Bronchus fibroblast of lung (primary cell): ENCODE measurements around the gene KCNK4. TPM values are rescaled to one million over a fixed set of nuclear protein-coding genes. Genes with fewer than 3 reads are reported as not detected.

ENCODE experiments used
- total RNA-seq: library from RNA; depleted of rRNA; stranded (reverse); fragments of >200 nt; gene quantifications from 2 replicates; pipeline ENCODE4 v1.2.3, GENCODE V29; 2015

KCNK4 gene
- not detected in 2 replicates for total RNA-seq

DNA sequence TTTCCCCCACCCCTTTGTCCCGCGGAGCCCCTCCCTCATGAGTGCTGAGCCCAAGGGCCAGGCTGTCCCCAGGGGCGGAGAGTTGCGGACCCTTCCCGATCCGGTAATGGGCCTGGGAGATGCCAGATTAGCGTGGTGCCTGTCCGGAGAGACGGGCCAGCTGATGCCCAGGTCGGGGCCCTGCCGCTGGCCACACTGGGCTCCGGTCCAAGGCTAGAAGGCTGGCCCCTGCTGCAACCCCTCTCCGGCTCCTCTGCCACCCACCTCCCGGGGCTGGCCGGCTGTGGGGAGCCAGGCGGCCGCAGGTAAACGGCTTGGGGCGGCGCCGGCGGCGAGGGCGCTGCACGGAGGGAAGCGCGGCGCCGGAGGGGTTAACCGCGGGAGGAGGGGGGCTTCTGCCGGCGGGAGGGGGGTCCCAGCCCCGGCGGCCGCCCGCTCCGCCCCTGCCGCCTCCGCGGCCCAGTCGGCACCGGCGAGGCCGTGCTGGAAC is at the start of gene KCNK4:
TSS of gene KCNK4 (plus strand) at position 41 of the 490 bp plus-strand sequence. CDS start 1,717 bp downstream, outside the sequence.

DNA sequence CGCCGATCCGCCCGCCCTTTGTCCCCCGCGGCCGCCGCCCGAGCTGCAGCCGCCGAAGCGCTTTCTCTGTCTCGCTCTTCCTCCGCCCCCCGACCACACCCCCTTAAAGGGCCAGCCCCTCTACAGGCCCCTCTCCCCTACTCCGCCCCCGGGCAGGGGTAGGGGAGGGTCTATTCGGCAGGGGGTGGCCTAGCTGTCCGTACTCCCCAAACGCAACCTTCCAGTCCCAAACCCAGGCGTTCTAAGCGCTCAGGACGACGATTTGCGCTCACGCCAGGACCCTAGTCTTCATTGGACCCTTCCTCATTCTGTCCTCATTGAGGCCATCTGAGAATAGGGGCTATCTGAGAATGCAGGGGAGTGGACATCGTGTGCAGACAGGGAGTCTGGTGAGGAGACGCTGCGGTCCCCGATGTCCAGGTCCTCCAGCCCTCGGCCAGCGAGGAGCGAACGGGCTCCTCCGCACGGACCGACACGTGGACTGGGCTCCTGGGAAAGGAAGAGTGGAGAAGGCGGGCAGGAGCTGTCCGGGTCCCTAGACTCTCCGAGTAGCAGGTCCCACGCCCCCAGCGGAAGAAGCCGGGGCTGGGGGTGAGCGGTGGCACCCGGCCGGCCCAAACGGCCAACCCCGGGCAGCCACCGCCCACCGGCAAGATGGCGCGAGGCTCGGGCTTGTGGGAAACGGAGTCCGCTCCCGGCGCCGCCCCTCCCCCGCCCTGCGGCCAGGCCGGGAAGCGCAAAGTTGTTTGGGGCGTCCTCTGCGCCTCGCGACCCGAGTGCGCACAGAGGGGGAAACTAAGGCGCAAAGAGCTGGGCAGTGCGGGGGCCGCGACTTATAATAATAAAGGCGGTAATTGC is 44.0 kb upstream of the KCNK4 start, which contains the start of gene PPP1R14B:
TSS of gene PPP1R14B (minus strand) at position 73 of the 858 bp plus-strand sequence. CDS start 270 bp downstream, outside the sequence.

DNA sequence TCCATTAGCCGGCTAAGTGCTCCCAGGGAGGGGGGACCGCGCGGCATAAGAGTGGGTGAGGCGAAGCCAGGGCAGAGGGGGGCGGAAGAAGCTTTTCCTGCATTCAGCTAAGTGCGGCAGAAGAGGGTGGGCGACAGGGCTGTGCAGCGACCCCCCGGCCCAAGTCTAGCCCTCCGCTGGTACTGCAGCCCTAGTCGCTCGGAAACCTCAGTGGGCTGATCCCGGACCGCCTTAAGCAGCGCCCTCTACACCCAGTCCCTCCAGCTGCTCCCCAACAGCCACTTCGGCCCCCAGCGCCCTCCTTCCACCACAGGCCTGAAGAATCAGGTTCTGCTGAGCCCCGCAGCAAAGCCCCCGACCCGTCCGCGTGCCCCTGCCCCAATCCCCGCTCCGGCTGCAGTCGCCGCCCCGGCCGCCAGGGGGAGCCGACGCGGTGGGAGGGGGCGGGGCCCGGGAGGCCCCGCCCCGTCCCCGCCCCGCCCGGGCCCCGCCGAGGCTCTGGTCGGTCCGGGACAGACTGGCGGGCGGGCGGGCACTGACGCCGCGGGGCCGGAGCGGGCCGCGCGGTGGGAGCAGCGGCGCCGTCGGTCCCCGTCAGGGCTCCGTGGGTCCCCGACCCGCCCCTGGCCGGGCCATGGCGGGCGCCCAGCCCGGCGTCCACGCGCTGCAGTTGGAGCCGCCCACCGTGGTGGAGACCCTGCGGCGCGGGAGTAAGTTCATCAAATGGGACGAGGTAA is 39.9 kb upstream of the KCNK4 start, which contains the start of gene PLCB3:
TSS of gene PLCB3 (plus strand) at position 515 of the 737 bp plus-strand sequence. CDS start at position 635, 120 bp downstream.

DNA sequence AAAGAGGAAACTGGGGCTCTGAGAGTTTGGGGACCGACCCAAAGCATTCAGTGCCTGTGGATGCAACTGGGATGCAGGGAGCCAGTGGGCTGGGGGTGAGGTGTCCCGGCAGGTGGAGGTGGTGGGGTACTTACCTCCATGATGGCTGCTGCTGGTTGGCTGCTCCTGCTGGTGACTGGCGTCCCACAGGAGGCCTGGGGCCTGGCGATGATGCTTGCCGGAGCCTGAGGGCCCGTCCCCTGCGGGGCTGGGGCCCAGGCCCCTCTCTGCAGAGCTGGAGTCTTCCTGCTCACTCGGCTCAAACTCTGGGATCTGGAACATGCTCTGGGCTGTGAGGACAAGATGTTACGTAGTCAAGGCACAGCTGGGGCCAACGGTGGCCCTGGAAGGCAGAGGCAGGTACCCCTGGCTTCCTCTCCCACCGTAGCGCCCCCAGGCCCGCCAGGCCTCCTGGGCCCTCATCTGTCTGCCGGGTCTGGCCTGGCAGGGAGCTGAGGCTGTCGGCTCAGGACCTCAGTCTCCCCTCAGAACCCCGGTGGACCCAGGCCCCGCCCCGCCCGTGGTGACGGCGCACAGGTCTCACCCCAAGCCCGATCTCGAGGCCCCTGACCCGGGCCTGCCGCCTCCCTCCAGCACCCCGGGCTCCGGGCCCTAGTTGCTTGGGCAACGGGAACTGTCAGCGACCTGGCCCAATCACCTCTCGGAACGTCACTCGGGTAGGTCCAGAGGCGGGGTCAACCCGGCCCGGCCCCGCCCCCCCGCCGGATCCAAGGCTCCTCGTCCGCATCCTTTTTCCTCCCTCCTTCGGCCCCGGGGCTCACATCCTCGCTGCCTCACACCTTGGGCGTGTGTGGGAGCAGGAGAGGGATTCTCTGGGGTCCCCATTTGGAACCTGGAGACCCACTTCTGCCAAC is 6.8 kb upstream of the KCNK4 start, which contains the start of gene BAD:
TSS of gene BAD (minus strand) at position 618 of the 914 bp plus-strand sequence. CDS start at position 321, 297 bp downstream.

DNA sequence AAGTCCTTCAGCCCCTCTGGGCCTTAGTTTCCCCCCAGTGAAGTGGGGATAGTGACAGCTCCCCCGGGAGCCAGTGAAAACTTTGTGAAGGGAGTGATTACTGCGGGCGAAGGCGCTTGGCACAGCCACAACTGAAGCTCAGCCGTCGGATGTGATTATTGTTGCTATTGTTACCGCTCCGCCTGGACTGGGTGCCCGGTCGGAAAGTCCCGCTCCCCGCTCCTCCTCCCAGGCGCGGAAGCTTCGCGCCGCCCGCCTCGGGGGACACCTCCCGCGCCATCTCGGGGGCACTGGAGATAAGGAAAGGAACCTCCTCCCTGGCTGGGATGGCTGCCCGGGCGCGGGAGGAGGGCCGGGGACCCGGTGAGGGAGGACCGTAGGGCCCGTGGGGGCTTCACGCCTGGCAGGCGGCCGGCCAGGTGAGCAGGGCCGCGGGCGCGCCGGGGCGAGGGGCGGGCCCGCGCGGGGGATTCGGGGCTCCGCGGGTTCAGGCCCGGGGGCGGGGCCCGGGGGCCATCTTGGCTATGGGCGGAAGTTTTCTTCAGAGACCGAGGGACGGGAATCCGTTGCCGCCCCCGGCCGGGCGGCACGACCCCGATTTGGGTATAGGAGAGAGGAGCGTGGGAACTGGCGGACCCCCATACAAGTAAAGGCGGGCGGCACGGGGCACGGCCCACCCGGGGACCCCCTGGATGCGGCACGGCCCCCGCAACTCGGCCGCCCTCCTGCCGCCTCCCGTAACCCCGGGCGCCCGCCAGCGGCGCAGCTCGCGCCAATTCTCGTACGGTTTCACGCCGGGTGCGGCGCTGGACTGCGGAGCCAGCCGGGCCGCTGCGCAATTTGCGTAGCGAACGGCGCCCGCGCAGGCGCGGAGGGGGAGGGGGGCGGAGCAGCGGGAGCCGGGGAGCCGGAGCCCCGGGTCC is 5.9 kb upstream of the KCNK4 start, which contains the start of gene GPR137:
TSS of gene GPR137 (plus strand) at position 887 of the 923 bp plus-strand sequence. CDS start 677 bp downstream, outside the sequence.

DNA sequence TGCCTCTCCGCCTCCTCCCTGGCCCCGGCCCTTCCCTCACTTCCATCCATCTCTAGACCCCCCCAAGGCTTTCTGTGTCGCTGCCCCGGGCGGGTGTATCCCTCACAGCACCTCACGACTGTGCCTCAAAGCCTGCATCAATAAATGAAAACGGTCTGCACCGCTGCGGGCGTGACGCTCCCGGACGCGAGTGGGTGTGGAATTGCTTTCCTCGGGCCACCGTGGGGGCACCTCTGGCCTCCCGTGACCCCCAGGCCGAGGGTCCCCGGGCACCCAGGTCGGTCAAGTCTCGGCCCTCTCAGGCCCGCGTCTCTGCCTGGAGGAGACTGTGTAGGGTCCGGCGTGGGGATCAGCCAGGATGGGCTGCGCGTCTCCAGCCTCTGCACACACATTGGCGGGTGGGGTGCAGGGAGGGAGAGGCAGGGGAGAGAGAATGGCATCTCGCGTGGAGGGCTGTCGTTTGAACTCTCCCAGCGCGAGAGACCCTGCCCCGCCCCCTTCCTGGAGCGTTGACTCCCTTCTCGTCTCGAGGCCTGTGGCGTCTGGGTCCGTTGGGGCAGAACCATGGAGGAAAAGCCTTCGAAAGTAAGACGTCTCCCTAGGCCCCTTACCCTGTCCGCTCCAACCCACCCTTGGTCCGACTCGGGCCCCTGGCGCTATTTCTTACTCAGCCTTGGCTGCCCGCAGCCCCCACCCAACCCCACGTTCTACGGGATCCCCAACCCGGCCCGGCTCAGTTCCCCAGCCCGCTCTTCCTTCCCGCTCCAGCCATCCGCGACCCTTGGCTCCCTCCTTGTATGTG is 8.9 kb downstream of the KCNK4 start, which contains the start of gene CATSPERZ:
TSS of gene CATSPERZ (plus strand) at position 512 of the 802 bp plus-strand sequence. CDS start at position 565, 53 bp downstream.

DNA sequence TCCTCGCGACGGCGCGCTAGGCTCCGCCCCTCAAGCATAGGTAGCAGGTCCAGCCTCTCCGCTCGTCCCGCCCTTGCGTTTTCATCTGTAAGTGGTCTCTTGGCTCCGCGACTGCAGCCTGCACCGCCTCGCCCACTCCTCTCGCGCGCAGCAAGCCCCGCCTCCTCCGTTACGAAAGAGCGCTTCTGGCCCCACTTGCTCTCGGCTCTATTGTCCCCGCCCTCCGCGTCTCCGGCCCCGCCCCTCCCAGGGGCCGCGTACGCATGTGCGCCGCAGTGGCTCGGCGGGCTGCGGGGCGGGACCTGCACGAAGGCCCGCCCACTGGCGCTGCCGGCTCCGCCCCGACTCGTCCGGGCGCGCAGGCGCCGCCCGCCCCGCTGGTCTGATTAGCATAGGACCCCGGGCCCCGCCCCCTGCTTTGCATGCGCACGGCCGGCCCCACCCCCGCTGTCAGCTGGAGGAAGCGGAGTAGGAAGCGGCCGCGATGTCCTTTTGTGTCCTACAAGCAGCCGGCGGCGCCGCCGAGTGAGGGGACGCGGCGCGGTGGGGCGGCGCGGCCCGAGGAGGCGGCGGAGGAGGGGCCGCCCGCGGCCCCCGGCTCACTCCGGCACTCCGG is 14.1 kb downstream of the KCNK4 start, which contains the start of gene ESRRA:
TSS of gene ESRRA (plus strand) at position 450 of the 616 bp plus-strand sequence. CDS start 1,656 bp downstream, outside the sequence.

DNA sequence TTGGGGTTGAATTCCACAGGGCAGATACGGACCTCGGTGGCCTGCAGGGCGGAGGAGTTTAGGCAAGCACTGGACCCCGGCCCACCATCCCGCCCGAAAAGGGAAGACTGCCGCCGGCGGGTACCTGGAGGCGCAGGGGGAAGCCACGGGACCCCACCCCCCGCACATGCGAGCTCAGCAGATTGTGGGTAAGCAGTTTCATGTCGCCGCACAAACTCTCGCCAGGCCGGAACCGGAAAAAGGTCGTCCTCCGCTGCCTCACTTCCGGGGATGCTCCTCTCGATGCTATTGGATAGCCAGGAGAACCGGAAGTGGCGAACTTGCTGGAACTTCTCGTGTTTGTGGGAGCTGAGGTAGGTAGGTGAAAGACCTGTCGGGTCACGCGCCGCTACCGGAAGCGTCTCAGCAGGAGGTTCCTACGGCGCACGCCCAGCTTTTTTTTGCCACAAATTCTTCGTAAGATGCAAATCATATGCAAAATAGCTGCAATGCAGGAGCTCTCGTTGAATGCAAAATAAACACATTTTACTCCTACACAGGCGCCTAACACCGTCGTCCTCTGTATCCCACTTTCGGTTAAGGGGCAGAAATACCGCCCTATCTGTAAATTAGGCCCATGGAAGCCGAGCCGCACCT is 26.3 kb downstream of the KCNK4 start, which contains the start of gene TRMT112:
TSS of gene TRMT112 (minus strand) at position 235 of the 636 bp plus-strand sequence. CDS start at position 202, 33 bp downstream.

DNA sequence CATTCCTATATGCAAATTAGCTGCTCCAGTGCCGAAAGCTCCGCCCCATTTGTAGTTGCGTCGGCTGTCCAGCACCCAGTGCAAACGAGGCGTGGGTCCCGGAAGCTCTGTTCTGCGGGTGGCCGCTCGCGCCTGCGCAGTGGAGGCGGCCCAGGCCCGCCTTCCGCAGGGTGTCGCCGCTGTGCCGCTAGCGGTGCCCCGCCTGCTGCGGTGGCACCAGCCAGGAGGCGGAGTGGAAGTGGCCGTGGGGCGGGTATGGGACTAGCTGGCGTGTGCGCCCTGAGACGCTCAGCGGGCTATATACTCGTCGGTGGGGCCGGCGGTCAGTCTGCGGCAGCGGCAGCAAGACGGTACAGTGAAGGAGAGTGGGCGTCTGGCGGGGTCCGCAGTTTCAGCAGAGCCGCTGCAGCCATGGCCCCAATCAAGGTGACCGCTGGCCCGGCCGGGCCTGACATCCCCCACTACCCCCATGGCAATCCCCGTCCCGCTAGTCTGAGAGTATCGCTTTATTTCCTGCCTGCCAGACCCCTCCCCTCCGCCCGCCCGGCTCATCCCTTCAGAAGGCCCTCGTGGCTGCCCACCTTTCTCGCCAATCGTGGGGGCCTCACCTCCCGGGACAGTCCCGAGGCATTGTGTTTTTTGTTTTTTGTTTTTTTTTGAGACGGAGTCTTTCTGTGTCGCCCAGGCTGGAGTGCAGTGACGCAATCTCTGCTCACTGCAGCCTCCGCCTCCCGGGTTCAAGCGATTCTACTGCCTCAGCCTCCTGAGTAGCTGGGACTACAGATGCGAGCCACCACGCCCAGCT is 27.1 kb downstream of the KCNK4 start, which contains the start of gene PRDX5:
TSS of gene PRDX5 (plus strand) at position 161 of the 805 bp plus-strand sequence. CDS start at position 256, 95 bp downstream.

DNA sequence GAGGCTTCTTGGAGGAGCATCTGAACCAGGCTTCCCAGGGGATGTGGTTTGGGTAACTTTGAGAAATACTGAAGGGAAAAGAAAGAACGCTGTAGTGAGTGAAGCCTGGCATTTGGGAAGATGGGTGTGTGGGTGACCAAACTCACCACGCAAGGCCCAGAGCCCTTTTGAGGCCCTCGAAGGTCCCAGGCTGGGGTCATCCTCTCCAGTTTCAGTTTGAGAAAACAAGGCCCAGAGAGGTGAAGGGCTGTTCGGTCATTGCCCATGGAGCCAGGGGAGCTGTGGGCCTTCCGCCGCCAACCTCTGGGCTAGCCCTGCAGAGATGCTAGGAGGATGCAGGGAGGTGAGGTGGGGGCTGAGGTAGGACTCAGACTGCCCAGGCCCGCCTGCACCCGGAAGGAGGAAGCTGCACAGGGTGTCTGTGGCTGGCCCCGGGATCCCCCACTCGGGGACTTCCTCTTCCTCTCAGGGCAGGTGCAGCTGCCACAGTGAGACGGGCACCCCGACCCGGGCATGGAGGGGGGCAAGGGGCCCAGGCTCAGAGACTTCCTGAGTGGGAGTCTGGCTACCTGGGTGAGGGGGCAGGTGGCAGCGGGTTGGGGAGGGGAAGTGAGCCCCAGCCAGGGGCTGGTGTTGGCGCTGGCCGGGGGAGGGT is 48.8 kb downstream of the KCNK4 start, which contains the start of gene CCDC88B:
TSS of gene CCDC88B (plus strand) at position 451 of the 655 bp plus-strand sequence. CDS start at position 514, 63 bp downstream.

Other genes starting within 250 kb of the KCNK4 start
- 9.2 and 14.7 TPM in 2 replicates for gene MACROD1, start 125.2 kb upstream of the KCNK4 start, total RNA-seq
- gene STIP1, start 105.1 kb upstream of the KCNK4 start, total RNA-seq: 200 and 219 TPM in 2 replicates
- 1.8 and 2.2 TPM in 2 replicates for gene FERMT3, start 84.6 kb upstream of the KCNK4 start, total RNA-seq
- 46.2 and 59.3 TPM in 2 replicates for gene TRPT1, start 65.1 kb upstream of the KCNK4 start, total RNA-seq
- gene NUDT22, start 65.0 kb upstream of the KCNK4 start, total RNA-seq: 59.5 and 60.4 TPM in 2 replicates
- gene DNAJC4, start 60.8 kb upstream of the KCNK4 start, total RNA-seq: 12.6 and 21.2 TPM in 2 replicates
- 22.5 and 30.8 TPM in 2 replicates for gene VEGFB, start 56.7 kb upstream of the KCNK4 start, total RNA-seq
- 41.2 and 54.4 TPM in 2 replicates for gene FKBP2, start 50.2 kb upstream of the KCNK4 start, total RNA-seq
- 361 and 380 TPM in 2 replicates for gene PPP1R14B, start 44.4 kb upstream of the KCNK4 start, total RNA-seq
- gene PLCB3, start 39.8 kb upstream of the KCNK4 start, total RNA-seq: 24.2 and 25.7 TPM in 2 replicates
- gene BAD, start 6.6 kb upstream of the KCNK4 start, total RNA-seq: 102 and 103 TPM in 2 replicates
- gene GPR137, start 5.5 kb upstream of the KCNK4 start, total RNA-seq: 14.6 and 18.7 TPM in 2 replicates
- gene CATSPERZ, start 9.1 kb downstream of the KCNK4 start, total RNA-seq: 0.15 TPM in 1 of 2 replicates, not detected in the other
- 21.3 and 25.1 TPM in 2 replicates for gene ESRRA, start 14.2 kb downstream of the KCNK4 start, total RNA-seq
- 446 and 498 TPM in 2 replicates for gene TRMT112, start 26.3 kb downstream of the KCNK4 start, total RNA-seq
- 281 and 297 TPM in 2 replicates for gene PRDX5, start 26.8 kb downstream of the KCNK4 start, total RNA-seq
- 1.2 and 1.3 TPM in 2 replicates for gene CCDC88B, start 48.9 kb downstream of the KCNK4 start, total RNA-seq
- 39.7 and 42.4 TPM in 2 replicates for gene RPS6KA4, start 67.9 kb downstream of the KCNK4 start, total RNA-seq